NCI-H446 treated with DMSO at 0.1 percent for 48 hours (cell line): ENCODE results near the gene ALG1L2.
"Not testable (repeated sequence)": the region's sequence is repeated elsewhere in the genome, so short reads cannot be mapped to it uniquely, and the experiment has no call there.

Experiments used
- DNase-seq: peaks from one replicate; lab custom pipeline; 2025; lab: John Stamatoyannopoulos, UW

The ALG1L2 gene

GRCh38 chr3:130094491-130094941, 12.9 kb downstream of the ALG1L2 start:
- not testable (repeated sequence) for DNase-seq

DNA sequence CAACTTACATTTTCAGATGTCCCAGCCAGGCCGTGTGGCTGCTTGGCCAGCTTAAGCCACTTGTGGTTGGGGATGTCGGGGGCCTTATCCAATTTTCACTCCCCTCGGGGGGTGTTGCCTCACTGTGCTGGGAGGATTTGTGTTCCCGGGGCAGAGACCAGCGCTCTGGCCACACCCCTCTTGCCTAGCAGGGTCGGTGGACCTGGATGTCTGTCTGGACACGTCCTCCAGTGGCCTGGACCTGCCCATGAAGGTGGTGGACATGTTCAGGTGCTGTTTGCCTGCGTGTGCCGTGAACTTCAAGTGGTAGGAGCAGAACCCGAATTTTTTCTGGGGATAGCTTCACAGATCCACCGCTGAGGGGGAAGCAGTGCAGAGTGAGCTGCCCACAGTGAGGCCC, 14.2 kb downstream of the ALG1L2 start:
- DNase-seq = not testable (repeated sequence)

- not testable (repeated sequence) for DNase-seq
Observed at GRCh38 chr3:130097096-130097495, 15.5 kb downstream of the ALG1L2 start.

DNA sequence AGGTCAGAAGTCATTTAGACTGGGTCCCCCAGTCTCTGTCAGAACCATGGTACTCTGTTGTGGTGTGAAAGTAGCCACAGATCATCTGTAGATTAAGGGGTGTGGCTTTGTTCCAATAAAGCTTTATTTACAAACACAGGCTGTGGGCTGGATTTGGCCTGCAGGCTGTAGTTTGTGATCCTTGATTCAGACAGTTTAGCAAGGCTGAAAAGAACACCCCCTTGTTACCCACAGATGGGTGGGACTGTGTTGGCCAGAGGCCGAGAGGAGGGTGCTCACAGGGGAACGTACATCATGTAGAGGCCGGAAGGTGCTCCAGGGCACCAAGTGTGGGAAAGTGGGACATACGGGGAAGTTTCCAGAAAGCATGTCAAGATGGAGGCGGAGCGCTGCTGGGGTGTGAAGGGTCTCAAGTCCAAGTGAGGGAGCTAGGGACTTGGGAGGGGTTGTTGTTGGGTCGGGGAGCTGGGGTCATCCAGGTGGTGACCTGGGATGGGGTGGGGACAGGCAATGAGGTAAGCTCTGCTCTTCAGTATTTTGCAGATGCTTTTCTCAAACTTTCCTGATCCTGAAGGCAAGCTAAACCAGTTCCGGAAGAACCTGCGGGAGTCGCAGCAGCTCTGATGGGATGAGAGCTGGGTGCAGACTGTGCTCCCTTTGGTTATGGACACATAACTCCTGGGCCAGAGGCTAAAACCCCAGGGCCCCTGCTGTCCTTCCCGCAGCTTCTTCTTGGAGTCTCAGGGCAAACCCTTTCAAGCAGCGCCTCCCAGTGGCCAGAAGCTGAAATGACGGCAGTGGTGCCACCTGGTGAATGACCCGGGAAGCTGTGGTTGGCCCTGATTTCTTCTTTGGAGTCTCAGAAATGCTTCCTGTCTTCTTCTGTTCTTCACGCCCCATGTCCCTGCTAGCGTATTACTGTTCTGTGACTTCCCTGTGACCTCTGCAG, 16.3 kb downstream of the ALG1L2 start:
- DNase-seq = not testable (repeated sequence)

DNA sequence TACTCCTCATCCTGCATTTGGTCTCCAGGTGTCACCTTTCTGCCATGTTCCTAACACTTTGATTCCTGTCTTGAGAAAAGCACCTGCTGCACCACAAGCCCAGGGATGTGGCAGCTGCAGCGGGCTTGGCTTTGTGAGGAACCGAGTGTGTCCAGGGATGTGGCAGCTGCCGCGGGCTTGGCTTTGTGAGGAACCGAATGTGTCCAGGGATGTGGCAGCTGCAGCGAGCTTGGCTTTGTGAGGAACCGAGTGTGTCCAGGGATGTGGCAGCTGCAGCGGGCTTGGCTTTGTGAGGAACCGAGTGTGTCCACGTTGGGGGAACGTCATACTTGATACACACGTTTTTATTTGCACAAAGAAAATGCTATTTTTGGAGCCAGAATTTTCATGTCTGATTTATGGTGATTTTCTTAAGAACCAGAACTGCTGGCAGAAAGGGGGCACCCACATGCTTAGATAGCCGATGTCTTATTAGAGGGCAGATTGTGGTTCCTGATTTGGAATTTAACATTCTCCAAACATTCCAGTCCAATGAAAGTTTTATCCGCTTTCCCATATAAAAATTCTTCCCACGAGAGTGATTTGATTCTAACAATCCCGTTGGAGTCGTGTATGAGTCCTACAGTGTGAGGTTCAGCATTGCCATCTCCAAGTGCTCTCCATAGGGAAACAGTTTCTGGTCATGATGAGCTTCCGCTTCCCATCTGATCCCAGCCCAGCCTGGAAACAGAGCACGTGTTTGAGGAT, 17.2 kb downstream of the ALG1L2 start:
- DNase-seq = not testable (repeated sequence)

GRCh38 chr3:130102545-130102944, 20.9 kb downstream of the ALG1L2 start:
- not testable (repeated sequence) for DNase-seq

DNA sequence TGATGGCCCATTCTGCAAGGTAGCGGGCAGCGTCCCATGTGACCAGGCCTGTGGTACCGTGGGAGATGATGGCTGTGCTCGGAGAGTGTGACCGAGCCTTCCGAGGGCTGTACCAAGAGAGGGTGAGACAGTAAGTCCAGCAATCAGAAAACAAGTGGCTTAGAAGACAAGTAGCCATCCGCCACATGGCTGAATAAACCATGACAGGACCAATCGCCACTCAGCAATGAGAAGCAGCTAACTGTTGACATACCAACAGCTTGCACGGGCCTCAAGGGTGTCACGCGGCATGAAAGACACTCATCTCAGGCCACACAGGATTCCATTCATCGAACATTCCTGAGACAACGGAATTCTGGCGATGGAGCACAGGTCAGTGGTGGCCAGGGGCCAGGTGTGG, 22.6 kb downstream of the ALG1L2 start:
- not testable (repeated sequence) for DNase-seq

DNA sequence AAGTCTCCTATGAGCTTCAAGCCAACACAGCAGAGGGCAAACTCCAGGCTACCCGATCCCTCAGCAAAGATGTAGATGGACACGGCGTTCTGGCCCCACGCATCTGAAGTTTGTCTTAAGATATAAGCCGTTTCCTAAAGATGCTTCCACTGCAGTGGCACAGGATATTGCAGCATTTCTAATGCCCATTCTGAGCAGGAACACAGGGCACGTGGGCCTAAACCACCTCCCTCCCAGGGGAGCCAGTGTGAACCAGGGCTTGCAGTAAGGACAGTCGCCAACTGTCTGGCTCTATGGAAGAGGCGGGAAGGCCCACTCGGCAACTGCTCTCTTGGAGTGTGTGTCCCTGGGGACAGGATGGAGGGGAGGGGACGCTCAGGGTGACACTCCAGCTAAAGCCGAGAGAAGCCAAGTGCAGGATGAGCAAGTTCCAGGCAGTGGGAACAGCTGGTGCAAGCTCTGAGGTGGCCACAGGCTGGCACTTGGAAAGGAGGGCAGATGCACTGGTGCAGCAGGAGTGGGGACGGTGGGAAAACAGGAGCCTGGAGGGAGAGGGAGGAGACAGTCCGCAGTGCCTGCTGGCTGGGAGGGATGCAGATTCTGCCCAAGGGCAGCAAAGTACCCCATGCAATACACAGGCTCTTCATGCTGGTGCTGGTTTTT, 25.8 kb downstream of the ALG1L2 start:
- DNase-seq = not testable (repeated sequence)

DNA sequence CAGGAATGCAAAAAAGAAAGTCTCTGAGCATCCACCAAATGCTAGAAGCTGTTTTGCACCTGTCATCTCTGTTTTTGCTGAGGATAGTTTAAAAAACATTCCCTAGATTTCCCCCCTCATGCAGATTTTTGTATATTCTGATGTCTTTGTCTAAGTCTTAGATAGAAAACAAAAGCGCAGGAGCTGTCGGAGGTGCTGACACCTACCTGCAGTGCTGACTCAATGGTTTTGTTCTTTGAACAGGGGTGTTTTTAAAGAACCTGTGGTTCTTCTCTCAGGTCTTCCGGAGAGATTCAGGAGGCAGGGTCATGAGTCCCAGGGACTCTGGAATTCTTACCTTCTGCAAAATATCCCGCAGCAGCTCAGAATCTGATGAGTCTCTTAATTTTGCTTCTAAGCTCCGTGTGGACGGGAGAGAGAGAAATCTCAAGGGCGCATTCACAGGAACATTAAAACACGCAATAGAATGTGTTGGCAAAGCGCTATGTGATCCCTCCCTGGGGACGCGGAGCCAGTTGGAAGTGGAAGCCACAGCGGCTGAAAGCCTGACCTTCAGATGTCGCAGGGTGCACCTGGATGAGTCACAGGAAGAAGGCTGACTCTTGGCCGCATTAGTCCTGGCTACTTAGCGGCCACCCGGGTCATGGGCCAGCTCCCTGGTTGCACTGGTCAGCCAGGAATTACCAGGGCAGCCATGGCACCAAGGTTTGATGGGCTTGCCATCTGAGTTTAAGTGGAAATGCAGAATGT, 27.4 kb downstream of the ALG1L2 start:
- not testable (repeated sequence) for DNase-seq

DNA sequence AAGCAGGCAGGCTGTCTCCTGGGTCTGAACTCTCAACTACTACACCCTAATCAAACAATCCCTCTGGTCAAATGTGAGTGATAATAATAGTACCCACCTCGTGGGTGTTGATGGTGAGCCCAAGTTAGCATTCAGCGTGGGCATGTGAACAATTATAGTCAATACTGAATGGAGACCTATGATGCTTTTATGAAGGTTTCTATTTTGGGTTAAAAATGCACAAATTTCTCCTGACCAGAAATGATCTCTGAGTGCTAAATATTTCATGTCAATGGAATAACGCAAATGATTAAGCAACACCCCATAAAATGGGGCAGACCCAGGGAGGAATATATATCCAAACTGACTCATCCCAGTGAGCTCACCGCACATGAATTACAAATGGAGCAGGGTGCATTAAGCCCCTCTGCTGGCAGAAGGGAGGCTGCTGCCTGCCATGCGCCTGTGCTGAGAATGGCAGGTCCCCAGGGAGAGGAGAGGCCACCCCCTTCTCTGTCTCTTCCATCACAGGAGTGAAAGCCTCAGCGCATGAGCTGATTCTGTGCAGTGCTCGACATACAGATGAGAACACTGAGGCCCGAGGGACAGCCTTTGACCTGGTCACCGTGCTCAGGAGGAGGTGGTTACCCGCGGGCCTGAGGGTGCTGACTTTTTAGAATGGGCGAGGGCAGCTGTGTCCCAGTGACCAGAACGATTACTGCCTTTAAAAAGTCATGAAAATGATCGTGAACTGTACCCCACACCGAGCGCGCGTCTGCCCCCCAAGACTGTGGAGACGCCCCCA, 28.9 kb downstream of the ALG1L2 start:
- DNase-seq = not testable (repeated sequence)

DNA sequence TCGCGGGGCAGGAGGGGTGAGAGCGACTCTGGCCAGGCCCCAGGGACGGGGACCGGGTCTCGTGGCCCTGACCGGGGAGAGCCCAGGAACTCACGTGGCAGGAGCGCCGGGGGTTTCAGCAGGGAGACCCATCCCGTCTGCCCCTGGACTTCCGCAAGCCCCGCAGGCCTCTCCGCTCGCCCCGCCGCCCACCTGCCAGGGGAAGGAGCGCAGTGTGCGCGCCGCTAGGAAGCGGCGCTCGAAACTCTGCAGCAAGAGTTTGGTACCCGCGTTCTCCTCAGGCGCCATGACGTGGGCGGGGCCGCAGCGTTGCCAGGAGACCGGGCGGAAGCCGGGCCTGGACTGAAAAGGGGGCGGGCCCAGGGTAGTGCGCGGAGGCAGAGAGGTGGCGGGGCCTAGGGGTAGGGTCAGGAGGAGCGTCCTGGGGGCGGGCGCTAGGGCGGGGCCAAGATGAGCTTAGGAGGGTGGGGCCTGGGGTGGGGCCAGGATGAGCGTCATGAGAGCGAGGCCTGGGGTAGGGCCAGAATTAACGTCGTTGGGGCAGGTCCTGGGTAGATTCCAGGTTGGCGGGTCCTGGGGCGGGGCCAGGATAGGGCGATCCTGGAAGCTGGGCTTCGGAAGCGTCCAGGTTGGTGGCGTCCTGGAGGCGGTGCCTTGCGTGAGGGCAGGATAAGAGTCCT, 29.7 kb downstream of the ALG1L2 start:
- peak; percentile 97 for DNase-seq

GRCh38 chr3:130111865-130112747, 30.5 kb downstream of the ALG1L2 start:
- DNase-seq = peak; percentile 97

- not testable (repeated sequence) for DNase-seq
Observed at GRCh38 chr3:130112748-130113073, 31.1 kb downstream of the ALG1L2 start.

DNA sequence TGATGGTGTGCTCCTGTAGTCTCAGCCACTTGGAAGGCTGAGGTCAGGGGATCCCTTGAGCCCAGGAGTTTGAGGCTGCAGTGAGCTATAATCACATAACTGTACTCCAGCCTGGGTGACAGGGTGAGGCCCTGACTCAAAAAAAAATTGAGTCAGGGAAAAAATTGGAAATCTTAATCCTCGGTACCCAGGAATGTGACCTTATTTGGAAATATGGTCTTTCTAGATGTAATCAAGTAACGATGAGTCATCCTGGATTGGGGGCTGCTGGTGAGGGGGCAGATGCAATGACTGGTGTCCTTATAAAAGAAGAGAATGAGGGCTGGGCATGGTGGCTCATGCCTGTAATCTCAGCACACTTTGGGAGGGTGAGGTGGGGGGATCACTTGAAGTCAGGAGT, 33.8 kb downstream of the ALG1L2 start:
- not testable (repeated sequence) for DNase-seq

DNA sequence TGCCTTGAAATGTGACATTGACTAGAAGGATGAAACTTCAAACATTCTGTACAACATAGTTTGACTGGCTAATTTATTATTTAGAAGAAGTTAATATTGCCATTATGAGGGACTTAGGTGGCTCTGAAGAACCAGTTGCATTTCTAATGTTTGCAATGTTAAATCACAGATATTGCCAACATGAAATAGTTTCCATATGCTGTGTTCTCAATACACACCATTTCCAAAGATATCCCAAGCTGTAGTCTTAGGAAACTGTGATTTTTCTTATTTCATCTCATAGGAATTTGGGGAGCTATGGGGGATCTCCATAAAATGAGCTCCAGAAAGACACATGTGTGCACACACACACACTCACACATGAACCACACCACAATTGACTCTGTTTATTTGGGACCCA, 36.3 kb downstream of the ALG1L2 start:
- no peak for DNase-seq

- peak; percentile 37 for DNase-seq
Observed at GRCh38 chr3:130119824-130120223, 38.2 kb downstream of the ALG1L2 start.

DNA sequence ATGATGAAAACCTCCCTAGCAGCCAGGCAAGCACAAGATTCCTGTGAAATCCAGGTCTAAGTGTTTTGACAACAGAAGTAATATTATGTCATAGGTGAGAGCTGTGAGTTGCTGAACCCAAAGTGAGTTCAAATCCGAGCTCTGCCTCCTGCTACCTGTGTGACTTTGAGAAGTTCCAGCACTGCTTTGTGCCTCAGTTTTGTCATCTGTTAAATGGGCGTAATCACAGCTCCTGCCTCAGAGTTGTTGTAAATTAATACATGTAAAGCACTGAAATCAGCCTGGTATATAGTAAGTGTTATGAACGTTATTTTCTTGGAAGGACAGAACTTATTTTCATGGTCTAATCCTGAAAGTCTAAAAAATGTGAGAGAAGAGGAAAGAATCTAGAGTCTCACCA, 38.7 kb downstream of the ALG1L2 start:
- DNase-seq = not testable (repeated sequence)

GRCh38 chr3:130122891-130123775, 41.5 kb downstream of the ALG1L2 start:
- DNase-seq = not testable (repeated sequence)
